Measurements from ENCODE around the gene SYT15.

SYT15 gene

GRCh38 chr10:46551701-46552525, 27.0 kb upstream of the SYT15 start:
- H3K4me3 ChIP-seq (ENCODE audit: control insufficient read depth, low read depth, low read length): no peak overlapping the region
- TF ChIP-seq, protein P1, sequence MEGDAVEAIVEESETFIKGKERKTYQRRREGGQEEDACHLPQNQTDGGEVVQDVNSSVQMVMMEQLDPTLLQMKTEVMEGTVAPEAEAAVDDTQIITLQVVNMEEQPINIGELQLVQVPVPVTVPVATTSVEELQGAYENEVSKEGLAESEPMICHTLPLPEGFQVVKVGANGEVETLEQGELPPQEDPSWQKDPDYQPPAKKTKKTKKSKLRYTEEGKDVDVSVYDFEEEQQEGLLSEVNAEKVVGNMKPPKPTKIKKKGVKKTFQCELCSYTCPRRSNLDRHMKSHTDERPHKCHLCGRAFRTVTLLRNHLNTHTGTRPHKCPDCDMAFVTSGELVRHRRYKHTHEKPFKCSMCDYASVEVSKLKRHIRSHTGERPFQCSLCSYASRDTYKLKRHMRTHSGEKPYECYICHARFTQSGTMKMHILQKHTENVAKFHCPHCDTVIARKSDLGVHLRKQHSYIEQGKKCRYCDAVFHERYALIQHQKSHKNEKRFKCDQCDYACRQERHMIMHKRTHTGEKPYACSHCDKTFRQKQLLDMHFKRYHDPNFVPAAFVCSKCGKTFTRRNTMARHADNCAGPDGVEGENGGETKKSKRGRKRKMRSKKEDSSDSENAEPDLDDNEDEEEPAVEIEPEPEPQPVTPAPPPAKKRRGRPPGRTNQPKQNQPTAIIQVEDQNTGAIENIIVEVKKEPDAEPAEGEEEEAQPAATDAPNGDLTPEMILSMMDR (conservative IDR thresholded peaks at IDR 0.05; ENCODE audit: control insufficient read depth, insufficient read depth, low read depth, low read length): no peak
- no peak for DNase-seq (ENCODE audit: low read depth)

DNA sequence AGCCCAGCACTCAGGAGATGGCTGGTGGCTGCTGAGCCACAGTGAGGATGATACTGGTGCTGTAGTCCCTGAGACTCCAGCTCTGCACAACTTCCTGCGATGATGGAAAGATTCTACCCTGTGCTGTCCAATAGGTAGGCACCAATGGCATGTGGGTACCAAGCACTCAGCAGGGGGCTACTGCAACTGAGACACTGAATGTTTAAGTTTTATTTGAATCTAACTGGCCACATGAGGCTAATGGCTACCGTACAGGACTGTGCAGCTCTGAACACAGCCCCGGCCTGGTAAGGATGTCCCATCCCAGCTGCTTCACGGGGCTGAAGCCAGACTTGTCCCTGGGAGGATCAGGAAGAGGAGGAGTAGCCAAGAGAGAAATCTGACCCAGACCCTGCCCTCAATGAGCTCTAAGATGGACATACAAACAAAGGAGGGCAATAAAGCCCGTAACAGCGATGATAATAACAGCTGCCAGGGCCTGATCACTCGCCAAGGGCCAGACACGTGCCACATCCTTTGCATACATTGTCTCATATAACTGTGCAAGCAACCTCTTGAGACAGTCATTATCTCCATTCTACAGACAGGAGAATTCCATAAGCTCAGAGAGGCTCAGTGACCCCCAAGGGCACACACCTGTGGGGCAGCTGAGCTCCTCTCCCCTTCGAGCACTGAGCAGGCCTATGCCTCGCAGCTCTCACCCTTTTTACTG, 26.2 kb upstream of the SYT15 start:
- DNase-seq (ENCODE audit: low read depth): no peak
- TF ChIP-seq, protein P1 (conservative IDR thresholded peaks at IDR 0.05; ENCODE audit: control insufficient read depth, insufficient read depth, low read depth, low read length): no peak
- H3K4me3 ChIP-seq (ENCODE audit: control insufficient read depth, low read depth, low read length): no peak overlapping the region

GRCh38 chr10:46553238-46554049, 25.5 kb upstream of the SYT15 start:
- H3K4me3 ChIP-seq (ENCODE audit: control insufficient read depth, low read depth, low read length): no peak overlapping the region
- TF ChIP-seq, protein P1 (conservative IDR thresholded peaks at IDR 0.05; ENCODE audit: control insufficient read depth, insufficient read depth, low read depth, low read length): no peak
- DNase-seq (ENCODE audit: low read depth): no peak

DNA sequence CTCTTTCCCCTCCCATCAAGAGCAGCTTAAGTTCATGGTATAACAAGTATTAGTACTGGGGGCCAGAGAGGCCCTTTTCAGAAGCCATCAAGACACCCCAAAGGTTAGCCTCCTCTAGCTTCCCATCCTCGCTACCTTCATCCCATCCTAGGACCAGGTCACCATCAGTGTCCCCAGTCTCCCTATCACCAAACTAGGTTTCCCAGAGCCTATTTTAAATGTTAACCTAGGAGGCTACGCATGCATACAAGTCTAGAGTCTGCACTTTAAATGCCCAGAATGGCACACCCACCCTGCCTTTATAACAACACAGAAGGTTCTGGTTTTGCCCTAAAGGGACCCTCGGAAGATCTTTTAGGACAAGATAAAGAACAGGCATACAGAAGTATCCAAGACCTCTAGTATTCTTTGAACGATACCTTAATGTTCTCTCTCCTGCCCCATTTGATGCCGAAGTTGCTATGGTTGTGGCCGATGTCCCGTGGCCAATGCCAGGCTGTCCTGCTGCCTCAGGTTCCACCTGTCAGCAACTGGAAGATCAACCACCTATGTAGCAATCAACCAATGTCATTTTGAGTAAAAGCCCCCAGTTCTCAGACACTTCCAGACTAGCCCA, 24.7 kb upstream of the SYT15 start:
- no peak overlapping the region for H3K4me3 ChIP-seq (ENCODE audit: control insufficient read depth, low read depth, low read length)
- no peak for DNase-seq (ENCODE audit: low read depth)
- TF ChIP-seq, protein P1 (conservative IDR thresholded peaks at IDR 0.05; ENCODE audit: control insufficient read depth, insufficient read depth, low read depth, low read length): no peak

DNA sequence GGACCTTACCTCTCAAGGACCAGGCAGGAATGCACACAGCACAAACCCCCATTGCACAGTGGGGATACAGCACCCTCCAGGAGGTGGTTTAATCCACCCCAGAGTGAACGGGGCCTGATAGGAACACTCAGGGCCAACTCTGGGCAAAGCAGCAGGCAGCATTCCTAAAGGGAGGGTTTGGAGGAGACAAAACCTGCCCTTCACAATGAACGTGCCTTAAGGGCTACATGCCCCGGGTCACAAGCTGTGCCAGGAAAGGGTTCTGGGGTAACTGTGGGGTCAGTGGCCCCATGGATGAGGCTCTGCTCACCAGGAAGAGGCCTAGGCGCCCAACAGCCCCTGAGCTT, 23.6 kb upstream of the SYT15 start:
- no peak overlapping the region for H3K4me3 ChIP-seq (ENCODE audit: control insufficient read depth, low read depth, low read length)
- DNase-seq (ENCODE audit: low read depth): no peak
- TF ChIP-seq, protein P1 (conservative IDR thresholded peaks at IDR 0.05; ENCODE audit: control insufficient read depth, insufficient read depth, low read depth, low read length): no peak

Data from fibroblast of mammary gland (primary cell).